Esophagus muscularis mucosa (tissue), 4 donors: ENCODE data around the gene AADACL4.

Experiments used
- CTCF ChIP-seq, 3 experiments: fragments of 200-600 bp in 2 of 3; fragments of 450-650 bp in 1 of 3; sonication (generic) in 2 of 3; IDR thresholded peaks; one replicate each; pipeline ENCODE4 v1.5.1; 2017 to 2019; ENCODE audit warnings: antibody characterized with exemption in 3 of 3, mild to moderate bottlenecking in 2 of 3, moderate library complexity in 1 of 3
- EP300 ChIP-seq: sonication (generic); formaldehyde crosslinking; IDR thresholded peaks from one replicate; pipeline ENCODE4 v1.6.1; 2017; ENCODE audit warnings: antibody characterized with exemption
- POLR2A ChIP-seq: fragments of 450-650 bp; IDR thresholded peaks from one replicate; pipeline ENCODE4 v1.6.1; 2017; ENCODE audit warnings: antibody characterized with exemption, moderate library complexity, mild to moderate bottlenecking, low read depth
- POLR2AphosphoS5 ChIP-seq, 2 donors: sonication (generic); formaldehyde crosslinking; IDR thresholded peaks; one replicate each; pipeline ENCODE4 v1.6.1; 2017; ENCODE audit warnings: antibody characterized with exemption in 2 of 2

- TF ChIP-seq CTCF (IDR thresholded peaks at IDR 0.05) (no peak), POLR2AphosphoS5 (IDR thresholded peaks at IDR 0.05) (no peak), POLR2A (no peak), EP300 (no peak)
These were observed 44.2 kb upstream of the AADACL4 start for GRCh38 chr1:12599657-12600056.
